ENCODE measurements around the gene ALKBH5.

- TF ChIP-seq ZNF274 (IDR thresholded peaks at IDR 0.05; ENCODE audit: low read depth, low read length) (no peak), YY1 (IDR thresholded peaks at IDR 0.05; ENCODE audit: insufficient read depth, insufficient read length) (no peak)
These were observed 67.6 kb downstream of the ALKBH5 start for GRCh38 chr17:18251204-18251603.
